D721Med (cell line): ENCODE data around the gene GUCY2C.

ENCODE experiments used
- DNase-seq: peaks from one replicate; pipeline ENCODE4 v3.0.0; 2011; ENCODE audit warnings: low spot score; ENCODE audit not compliant: insufficient read length
- FAIRE-seq: peaks from 2 replicates; lab custom pipeline; 2011; peaks lifted over from hg19 to GRCh38; lab: Jason Lieb, UNC
- TF ChIP-seq, protein P1 (sequence below): IDR thresholded peaks from 2 replicates; pipeline ENCODE4 v1.5.1; 2012; ENCODE audit warnings: mild to moderate bottlenecking, control low read depth; ENCODE audit not compliant: insufficient read depth; ENCODE audit errors: missing control alignments

Gene GUCY2C

GRCh38 chr12:14613718-14614117 lies 82.7 kb downstream of the GUCY2C start:
- FAIRE-seq: no peak
- no peak for DNase-seq
- TF ChIP-seq, protein P1, sequence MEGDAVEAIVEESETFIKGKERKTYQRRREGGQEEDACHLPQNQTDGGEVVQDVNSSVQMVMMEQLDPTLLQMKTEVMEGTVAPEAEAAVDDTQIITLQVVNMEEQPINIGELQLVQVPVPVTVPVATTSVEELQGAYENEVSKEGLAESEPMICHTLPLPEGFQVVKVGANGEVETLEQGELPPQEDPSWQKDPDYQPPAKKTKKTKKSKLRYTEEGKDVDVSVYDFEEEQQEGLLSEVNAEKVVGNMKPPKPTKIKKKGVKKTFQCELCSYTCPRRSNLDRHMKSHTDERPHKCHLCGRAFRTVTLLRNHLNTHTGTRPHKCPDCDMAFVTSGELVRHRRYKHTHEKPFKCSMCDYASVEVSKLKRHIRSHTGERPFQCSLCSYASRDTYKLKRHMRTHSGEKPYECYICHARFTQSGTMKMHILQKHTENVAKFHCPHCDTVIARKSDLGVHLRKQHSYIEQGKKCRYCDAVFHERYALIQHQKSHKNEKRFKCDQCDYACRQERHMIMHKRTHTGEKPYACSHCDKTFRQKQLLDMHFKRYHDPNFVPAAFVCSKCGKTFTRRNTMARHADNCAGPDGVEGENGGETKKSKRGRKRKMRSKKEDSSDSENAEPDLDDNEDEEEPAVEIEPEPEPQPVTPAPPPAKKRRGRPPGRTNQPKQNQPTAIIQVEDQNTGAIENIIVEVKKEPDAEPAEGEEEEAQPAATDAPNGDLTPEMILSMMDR: no peak

- no peak for DNase-seq
- TF ChIP-seq, protein P1: no peak
- FAIRE-seq: no peak
Observed at GRCh38 chr12:14612898-14613445, 83.4 kb downstream of the GUCY2C start.

- DNase-seq: no peak
- FAIRE-seq: no peak
- TF ChIP-seq, protein P1: no peak
Observed at GRCh38 chr12:14612250-14612649, 84.1 kb downstream of the GUCY2C start.

DNA sequence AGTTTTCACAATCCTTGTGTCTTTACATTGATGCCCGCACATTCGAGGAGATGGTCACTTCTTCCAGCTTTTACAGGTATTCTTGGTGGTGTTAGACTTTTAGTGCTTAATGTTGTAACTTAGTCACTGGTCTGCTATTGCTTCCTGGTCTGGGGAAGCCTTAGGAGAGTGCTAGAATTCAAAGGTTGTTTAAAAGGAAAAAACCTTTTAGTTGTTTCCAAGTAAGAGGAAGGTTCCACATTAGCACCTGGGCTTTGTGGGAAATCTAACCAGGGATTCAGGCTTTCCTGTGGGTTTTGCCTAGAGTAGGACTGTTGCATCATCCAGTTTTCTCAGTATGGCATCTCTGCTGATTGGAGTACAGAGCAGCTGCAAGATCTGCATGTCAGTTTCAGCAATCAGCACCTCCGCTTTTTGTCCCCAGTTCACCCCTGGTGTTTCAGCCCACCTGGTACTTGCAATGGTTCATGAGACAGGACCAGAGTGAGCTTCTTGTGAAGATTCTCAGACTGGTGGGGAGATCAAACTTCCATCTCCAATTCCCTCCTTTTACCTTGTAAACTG lies 84.7 kb downstream of the GUCY2C start:
- TF ChIP-seq, protein P1: no peak
- FAIRE-seq: no peak
- no peak for DNase-seq

DNA sequence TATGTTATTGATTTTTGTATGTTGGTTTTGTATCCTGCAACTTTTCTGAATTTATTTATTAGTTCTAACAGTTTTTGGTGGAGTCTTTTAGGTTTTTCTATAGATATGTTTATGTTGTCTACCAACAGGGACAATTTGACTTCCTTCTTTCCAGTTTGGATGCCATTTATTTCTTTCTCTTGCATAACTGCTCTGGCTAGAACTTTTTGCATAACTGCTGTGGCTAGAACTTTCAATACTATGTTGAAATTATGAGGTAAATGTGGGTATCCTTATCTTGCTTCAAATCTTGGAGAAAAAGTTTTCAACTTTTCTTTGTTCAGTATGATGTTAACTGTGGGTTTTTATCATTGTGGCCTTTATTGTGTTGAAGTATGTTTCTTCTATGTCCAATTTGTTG lies 88.8 kb downstream of the GUCY2C start:
- DNase-seq (no peak), FAIRE-seq (no peak)
- TF ChIP-seq, protein P1: no peak

DNA sequence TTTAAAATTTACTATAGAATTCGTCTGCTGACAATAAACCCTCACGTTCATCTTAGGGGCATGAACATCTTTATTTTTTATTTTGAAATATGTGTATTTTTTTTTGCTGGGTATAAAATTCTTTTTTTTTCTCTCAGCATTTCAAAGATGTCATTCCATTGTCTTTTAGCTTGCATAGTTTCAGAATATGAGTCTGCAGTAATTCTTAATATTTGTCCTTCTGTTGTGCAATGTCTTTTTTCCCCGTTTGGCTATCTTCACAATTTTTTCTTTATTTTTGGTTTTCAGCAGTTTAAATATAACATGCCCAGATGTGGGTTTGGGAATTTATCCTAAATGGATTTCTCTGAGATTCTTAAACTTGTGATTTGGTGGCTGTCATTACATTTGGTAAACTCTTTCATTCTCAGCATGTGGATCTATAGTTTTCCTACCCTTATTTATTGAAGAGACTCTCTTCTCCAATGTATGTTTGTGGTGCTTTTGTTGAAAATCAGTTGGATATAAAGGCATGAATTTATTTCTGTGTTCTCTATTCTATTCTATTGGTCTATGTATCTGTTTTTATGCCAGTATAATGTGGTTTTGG lies 90.9 kb downstream of the GUCY2C start:
- FAIRE-seq (no peak), DNase-seq (no peak)
- TF ChIP-seq, protein P1: no peak
